HG03139 (cell line): Measurements from ENCODE around the gene RAB6C.
"Not testable (repeated sequence)": the region's sequence is repeated elsewhere in the genome, so short reads cannot be mapped to it uniquely, and the experiment has no call there.

Source experiments
- ATAC-seq: cut with Tn5 transposase; IDR thresholded peaks from one replicate; pipeline ENCODE4 v1.9.1; 2021; ENCODE audit not compliant: unreplicated experiment

RAB6C gene

GRCh38 chr2:129993151-129993550, 13.7 kb downstream of the RAB6C start:
- not testable (repeated sequence) for ATAC-seq

- ATAC-seq = not testable (repeated sequence)
Measured at GRCh38 chr2:129996657-129997237, 17.3 kb downstream of the RAB6C start.

DNA sequence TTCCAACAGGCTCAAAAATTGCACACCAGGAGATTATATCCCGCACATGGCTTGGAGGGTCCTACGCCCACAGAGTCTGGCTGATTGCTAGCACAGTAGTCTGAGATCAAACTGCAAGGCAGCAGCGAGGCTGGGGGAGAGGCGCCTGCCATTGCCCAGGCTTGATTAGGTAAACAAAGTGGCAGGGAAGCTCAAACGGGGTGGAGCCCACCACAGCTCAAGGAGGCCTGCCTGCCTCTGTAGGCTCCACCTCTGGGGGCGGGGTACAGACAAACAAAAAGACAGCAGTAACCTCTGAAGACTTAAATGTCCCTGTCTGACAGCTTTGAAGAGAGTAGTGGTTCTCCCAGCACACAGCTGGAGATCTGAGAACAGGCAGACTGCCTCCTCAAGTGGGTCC, 19.3 kb downstream of the RAB6C start:
- not testable (repeated sequence) for ATAC-seq

DNA sequence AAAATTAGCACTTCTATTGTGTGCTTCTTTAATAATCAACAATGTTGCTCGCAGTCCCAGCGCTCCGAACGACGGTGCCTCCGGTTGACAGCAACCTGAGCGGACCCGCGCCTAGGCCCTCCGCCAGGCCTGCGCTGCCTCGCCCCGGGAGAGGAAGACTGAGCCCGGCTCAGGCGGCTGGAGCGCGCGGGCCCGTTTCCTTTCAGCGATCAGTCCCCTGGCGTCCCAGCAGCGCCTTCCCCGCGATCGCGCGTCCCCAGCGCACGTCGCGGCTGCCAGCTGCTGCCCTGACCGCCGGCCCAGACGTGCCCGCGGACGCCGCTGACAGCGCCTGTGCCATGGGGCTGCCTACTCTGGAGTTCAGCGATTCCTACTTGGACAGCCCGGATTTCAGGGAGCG, 26.4 kb downstream of the RAB6C start:
- not testable (repeated sequence) for ATAC-seq

- not testable (repeated sequence) for ATAC-seq
Measured at GRCh38 chr2:130016701-130017100, 37.2 kb downstream of the RAB6C start.

DNA sequence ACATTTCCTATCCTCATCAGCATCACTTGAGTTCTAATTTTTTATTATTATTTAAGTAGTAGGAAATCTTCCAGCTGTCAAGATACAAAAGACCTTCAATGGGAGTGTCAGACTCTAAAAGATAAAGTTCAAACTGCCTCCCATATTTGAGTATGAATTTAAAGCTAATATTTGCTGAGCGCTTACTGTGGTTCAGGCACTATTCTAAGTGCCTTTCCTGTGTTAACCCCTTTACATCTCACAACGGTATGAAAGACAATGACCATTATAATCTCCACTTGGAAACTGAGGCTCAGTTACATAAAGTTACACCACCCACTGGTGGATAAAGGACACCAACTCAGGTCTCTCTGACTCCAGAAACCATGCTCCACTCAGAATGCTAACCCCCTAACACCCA, 39.9 kb downstream of the RAB6C start:
- no peak for ATAC-seq

DNA sequence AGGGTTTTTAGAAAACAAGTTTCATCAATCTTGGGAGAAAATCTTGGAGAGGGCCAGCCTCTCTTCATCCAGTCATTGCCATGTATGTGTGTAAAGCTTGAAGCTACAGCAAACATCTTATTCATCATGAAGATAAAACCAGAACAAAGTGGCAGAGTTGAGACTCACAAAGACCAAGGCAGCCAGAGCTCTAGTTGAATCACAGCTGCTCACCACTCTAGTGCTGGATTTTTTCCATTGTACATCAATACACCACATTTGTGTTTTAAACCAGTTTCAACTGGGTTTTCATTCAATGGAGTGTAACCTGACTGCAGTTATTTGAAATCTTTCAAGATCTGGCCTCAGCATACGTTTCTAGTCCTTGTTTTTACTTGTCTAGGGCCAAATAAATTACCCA, 40.6 kb downstream of the RAB6C start:
- ATAC-seq = not testable (repeated sequence)

GRCh38 chr2:130025931-130026330, 46.5 kb downstream of the RAB6C start:
- ATAC-seq = not testable (repeated sequence)
